ENCODE results near the gene RABGGTA. TPM values are rescaled to one million over a fixed set of nuclear protein-coding genes. Genes with fewer than 3 reads are reported as not detected.
A peak's percentile ranks its signal among the peaks of the same experiment; 100 is the strongest.

Gene RABGGTA
- total and polyA plus RNA-seq, 9 of the 15 experiments (the other 6 are each of a cell fraction or from before 2014, with no cell fraction given): 4.5 to 24.2 (median 15.5) TPM

DNA sequence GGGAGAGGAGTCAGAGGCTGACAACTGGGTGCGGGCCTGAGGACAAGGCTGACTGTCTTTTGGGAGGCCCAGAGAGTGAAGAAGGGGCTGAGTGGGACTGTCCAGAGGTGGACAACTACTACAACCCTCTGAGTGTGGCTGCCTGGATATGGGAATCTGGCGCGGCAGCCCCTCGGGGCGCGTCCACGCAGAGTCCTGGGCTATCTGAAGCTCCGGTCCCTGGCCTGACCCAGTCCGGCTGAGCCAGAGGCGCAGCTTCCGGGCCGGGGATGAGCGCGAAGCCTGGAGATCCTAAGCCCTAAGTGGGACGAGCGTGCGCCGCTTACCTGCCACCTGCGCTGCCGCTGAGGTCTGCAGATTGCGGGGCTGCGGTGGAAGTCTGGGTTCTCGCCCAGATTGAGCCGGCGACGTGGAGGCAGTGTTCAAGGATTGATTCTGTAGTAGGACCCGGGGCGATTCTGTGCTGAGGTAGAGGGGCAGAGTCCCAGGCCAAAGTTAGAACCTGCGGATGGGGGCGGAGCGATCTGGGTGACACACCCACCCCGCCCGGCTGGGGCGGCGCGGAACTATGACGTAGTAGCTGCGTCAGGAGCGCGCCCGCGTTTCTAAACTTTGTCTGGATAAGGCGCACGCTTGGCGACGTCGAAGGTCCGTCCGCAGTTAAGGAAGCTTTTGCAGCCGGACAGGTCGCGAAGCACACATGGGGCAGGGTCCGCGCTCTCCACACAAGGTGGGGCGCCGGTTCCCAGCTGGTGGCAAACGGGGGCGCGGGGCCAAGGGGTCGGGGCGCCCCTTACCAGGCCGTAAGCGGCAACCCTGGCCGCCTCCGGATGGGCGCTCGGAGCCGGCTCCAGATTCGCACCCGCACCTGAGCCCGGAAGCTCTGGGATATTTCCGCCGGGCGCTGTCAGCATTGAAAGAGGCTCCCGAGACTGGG, 28.1 kb upstream of the RABGGTA start, which contains the start of the genes DHRS1 and NOP9 (continued):
- TF ChIP-seq, protein P1, sequence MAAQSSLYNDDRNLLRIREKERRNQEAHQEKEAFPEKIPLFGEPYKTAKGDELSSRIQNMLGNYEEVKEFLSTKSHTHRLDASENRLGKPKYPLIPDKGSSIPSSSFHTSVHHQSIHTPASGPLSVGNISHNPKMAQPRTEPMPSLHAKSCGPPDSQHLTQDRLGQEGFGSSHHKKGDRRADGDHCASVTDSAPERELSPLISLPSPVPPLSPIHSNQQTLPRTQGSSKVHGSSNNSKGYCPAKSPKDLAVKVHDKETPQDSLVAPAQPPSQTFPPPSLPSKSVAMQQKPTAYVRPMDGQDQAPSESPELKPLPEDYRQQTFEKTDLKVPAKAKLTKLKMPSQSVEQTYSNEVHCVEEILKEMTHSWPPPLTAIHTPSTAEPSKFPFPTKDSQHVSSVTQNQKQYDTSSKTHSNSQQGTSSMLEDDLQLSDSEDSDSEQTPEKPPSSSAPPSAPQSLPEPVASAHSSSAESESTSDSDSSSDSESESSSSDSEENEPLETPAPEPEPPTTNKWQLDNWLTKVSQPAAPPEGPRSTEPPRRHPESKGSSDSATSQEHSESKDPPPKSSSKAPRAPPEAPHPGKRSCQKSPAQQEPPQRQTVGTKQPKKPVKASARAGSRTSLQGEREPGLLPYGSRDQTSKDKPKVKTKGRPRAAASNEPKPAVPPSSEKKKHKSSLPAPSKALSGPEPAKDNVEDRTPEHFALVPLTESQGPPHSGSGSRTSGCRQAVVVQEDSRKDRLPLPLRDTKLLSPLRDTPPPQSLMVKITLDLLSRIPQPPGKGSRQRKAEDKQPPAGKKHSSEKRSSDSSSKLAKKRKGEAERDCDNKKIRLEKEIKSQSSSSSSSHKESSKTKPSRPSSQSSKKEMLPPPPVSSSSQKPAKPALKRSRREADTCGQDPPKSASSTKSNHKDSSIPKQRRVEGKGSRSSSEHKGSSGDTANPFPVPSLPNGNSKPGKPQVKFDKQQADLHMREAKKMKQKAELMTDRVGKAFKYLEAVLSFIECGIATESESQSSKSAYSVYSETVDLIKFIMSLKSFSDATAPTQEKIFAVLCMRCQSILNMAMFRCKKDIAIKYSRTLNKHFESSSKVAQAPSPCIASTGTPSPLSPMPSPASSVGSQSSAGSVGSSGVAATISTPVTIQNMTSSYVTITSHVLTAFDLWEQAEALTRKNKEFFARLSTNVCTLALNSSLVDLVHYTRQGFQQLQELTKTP (IDR thresholded peaks at IDR 0.05; ENCODE audit: low read depth in 1 of 2, partially characterized antibody in 2 of 2): no peak
- TF ChIP-seq PCBP1 (IDR thresholded peaks at IDR 0.05; ENCODE audit: low read depth, low read length, poor library complexity, severe bottlenecking): peak; percentile 42
- TF ChIP-seq RUNX1 (IDR thresholded peaks at IDR 0.05; ENCODE audit: low read depth): no peak
- no peak for TF ChIP-seq SMC3 (conservative IDR thresholded peaks at IDR 0.05; ENCODE audit: insufficient read depth, low read depth, low read length)
- TF ChIP-seq KHSRP (IDR thresholded peaks at IDR 0.05): peak; percentile 94
- TF ChIP-seq ELF2 (CRISPR knock-in tag; IDR thresholded peaks at IDR 0.05): no peak
- no peak for TF ChIP-seq EHMT2 (IDR thresholded peaks at IDR 0.05)
- no peak for TF ChIP-seq CAMTA2 (CRISPR knock-in tag; conservative IDR thresholded peaks at IDR 0.05)
- TF ChIP-seq ZBTB8A (IDR thresholded peaks at IDR 0.05; ENCODE audit: partially characterized antibody): no peak
- TF ChIP-seq, protein P2, sequence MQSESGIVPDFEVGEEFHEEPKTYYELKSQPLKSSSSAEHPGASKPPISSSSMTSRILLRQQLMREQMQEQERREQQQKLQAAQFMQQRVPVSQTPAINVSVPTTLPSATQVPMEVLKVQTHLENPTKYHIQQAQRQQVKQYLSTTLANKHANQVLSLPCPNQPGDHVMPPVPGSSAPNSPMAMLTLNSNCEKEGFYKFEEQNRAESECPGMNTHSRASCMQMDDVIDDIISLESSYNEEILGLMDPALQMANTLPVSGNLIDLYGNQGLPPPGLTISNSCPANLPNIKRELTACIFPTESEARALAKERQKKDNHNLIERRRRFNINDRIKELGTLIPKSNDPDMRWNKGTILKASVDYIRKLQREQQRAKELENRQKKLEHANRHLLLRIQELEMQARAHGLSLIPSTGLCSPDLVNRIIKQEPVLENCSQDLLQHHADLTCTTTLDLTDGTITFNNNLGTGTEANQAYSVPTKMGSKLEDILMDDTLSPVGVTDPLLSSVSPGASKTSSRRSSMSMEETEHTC (IDR thresholded peaks at IDR 0.05): no peak
- TF ChIP-seq, protein P3, sequence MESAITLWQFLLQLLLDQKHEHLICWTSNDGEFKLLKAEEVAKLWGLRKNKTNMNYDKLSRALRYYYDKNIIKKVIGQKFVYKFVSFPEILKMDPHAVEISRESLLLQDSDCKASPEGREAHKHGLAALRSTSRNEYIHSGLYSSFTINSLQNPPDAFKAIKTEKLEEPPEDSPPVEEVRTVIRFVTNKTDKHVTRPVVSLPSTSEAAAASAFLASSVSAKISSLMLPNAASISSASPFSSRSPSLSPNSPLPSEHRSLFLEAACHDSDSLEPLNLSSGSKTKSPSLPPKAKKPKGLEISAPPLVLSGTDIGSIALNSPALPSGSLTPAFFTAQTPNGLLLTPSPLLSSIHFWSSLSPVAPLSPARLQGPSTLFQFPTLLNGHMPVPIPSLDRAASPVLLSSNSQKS (CRISPR knock-in tag; IDR thresholded peaks at IDR 0.05): no peak
- no peak for TF ChIP-seq RAD21 (CRISPR knock-in tag; conservative IDR thresholded peaks at IDR 0.05 in 1 of 2, IDR thresholded peaks at IDR 0.05 in 1 of 2)
- no peak for TF ChIP-seq PBX2 (CRISPR knock-in tag; IDR thresholded peaks at IDR 0.05; ENCODE audit: low read depth)
- TF ChIP-seq PBX2 (tag; conservative IDR thresholded peaks at IDR 0.05; ENCODE audit: low read depth): no peak
- no peak for TF ChIP-seq ARID1B (IDR thresholded peaks at IDR 0.05)
- TF ChIP-seq ZNF384 (IDR thresholded peaks at IDR 0.05; ENCODE audit: low read depth, low read length): no peak

Data from K562 (cell line).